ENCODE results near the gene HIBCH. TPM values are rescaled to one million over a fixed set of nuclear protein-coding genes. Genes with fewer than 3 reads are reported as not detected.

HIBCH gene
- total and polyA plus RNA-seq, 2 donors from 2014 or later: 35.7 to 115 TPM

GRCh38 chr2:190169221-190170072, 150.2 kb downstream of the HIBCH start:
- Histone ChIP-seq H3K4me3 (ENCODE audit: low read length in 3 of 3) (no peak overlapping the region), H3K9me3 (ENCODE audit: control insufficient read depth in 2 of 3, insufficient read depth in 1 of 3, low read length in 3 of 3) (no peaks in the 10 kb centered on the region), H3K27ac (ENCODE audit: low read depth in 2 of 2, low read length in 2 of 2) (no peak overlapping the region), H3K4me1 (ENCODE audit: control insufficient read depth in 2 of 3, insufficient read depth in 2 of 3, low read depth in 1 of 3, low read length in 3 of 3) (no peaks in the 10 kb centered on the region), H3K27me3 (ENCODE audit: control insufficient read depth, insufficient read depth, low read length) (no peaks in the 10 kb centered on the region), H3K36me3 (ENCODE audit: control insufficient read depth in 2 of 3, insufficient read depth in 3 of 3, low read length in 3 of 3) (no peaks in the 10 kb centered on the region), H3K9ac (ENCODE audit: low read length in 3 of 3) (no peak overlapping the region)
- intact Hi-C loops (cut with DNase I): no loop called here
- TF ChIP-seq CTCF (IDR thresholded peaks at IDR 0.05; ENCODE audit: borderline replicate concordance, extremely low read depth, insufficient read depth): no peak
- DNase-seq: no peak
- FAIRE-seq: no peak

DNA sequence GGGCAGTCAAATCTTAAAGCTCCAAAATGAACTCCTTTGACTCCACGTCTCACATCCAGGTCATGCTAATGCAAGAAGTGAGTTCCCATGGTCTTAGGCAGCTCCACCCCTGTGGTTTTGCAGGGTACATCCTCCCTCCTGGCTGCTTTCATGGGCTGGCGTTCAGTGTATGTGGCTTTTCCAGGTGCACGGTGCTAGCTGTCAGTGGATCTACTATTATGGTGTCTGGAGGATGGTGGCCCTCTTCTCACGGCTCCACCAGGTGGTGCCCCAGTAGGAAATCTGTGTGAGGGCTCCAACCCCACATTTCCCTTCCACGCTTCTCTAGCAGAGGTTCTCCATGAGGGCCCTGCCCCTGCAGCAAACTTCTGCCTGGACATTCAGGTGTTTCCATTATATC, 151.9 kb downstream of the HIBCH start:
- intact Hi-C loops (cut with DNase I): no loop called here
- no peak overlapping the region for H3K27ac ChIP-seq (ENCODE audit: low read depth in 2 of 2, low read length in 2 of 2)
- TF ChIP-seq CTCF (IDR thresholded peaks at IDR 0.05; ENCODE audit: borderline replicate concordance, extremely low read depth, insufficient read depth): no peak
- H3K4me3 ChIP-seq (ENCODE audit: low read length in 3 of 3): no peak overlapping the region
- H3K4me1 ChIP-seq (ENCODE audit: control insufficient read depth in 2 of 3, insufficient read depth in 2 of 3, low read depth in 1 of 3, low read length in 3 of 3): no peaks in the 10 kb centered on the region
- no peaks in the 10 kb centered on the region for H3K36me3 ChIP-seq (ENCODE audit: control insufficient read depth in 2 of 3, insufficient read depth in 3 of 3, low read length in 3 of 3)
- H3K27me3 ChIP-seq (ENCODE audit: control insufficient read depth, insufficient read depth, low read length): no peaks in the 10 kb centered on the region
- FAIRE-seq (no peak), DNase-seq (no peak)
- no peaks in the 10 kb centered on the region for H3K9me3 ChIP-seq (ENCODE audit: control insufficient read depth in 2 of 3, insufficient read depth in 1 of 3, low read length in 3 of 3)
- H3K9ac ChIP-seq (ENCODE audit: low read length in 3 of 3): no peak overlapping the region

- H3K4me3 ChIP-seq (ENCODE audit: low read length in 3 of 3): no peak overlapping the region
- intact Hi-C loops (cut with DNase I): no loop called here
- DNase-seq: no peak
- no peak overlapping the region for H3K27ac ChIP-seq (ENCODE audit: low read depth in 2 of 2, low read length in 2 of 2)
- no peaks in the 10 kb centered on the region for H3K4me1 ChIP-seq (ENCODE audit: control insufficient read depth in 2 of 3, insufficient read depth in 2 of 3, low read depth in 1 of 3, low read length in 3 of 3)
- H3K9me3 ChIP-seq (ENCODE audit: control insufficient read depth in 2 of 3, insufficient read depth in 1 of 3, low read length in 3 of 3): no peaks in the 10 kb centered on the region
- no peaks in the 10 kb centered on the region for H3K36me3 ChIP-seq (ENCODE audit: control insufficient read depth in 2 of 3, insufficient read depth in 3 of 3, low read length in 3 of 3)
- no peak for FAIRE-seq
- H3K9ac ChIP-seq (ENCODE audit: low read length in 3 of 3): no peak overlapping the region
- H3K27me3 ChIP-seq (ENCODE audit: control insufficient read depth, insufficient read depth, low read length): no peaks in the 10 kb centered on the region
- no peak for TF ChIP-seq CTCF (IDR thresholded peaks at IDR 0.05; ENCODE audit: borderline replicate concordance, extremely low read depth, insufficient read depth)
Measured at GRCh38 chr2:190165491-190165890, 154.1 kb downstream of the HIBCH start.

Measured in kidney (tissue), 14 donors.